DOHH2 (cell line): ENCODE data around the gene ANO10.

Source experiments
- H3F3A ChIP-seq: fragments of 200-600 bp; sonication (generic), shearing (Covaris generic); 2 replicates; pipeline ENCODE4 v1.6.0; 2016; ENCODE audit warnings: antibody characterized with exemption, mild to moderate bottlenecking; ENCODE audit not compliant: control insufficient read depth, insufficient read depth
- H3K27ac ChIP-seq: fragments of 200-600 bp; sonication (generic); 2 replicates; pipeline ENCODE4 v1.5.1; 2014; ENCODE audit warnings: low read depth, mild to moderate bottlenecking, low read length, moderate library complexity
- H3K27me3 ChIP-seq: fragments of 200-600 bp; sonication (generic); 2 replicates; pipeline ENCODE4 v1.6.1; 2014; ENCODE audit warnings: mild to moderate bottlenecking, low read length, mixed read lengths; ENCODE audit not compliant: control insufficient read depth
- H3K36me3 ChIP-seq: fragments of 200-600 bp; sonication (generic); 2 replicates; pipeline ENCODE4 v1.6.1; 2014; ENCODE audit warnings: mild to moderate bottlenecking, low read length, moderate library complexity, mixed read lengths; ENCODE audit not compliant: control insufficient read depth
- H3K4me1 ChIP-seq: fragments of 200-600 bp; sonication (generic); 2 replicates; pipeline ENCODE4 v1.6.1; 2014; ENCODE audit warnings: mild to moderate bottlenecking, low read length, mixed read lengths; ENCODE audit not compliant: control insufficient read depth
- H3K4me2 ChIP-seq: fragments of 200-600 bp; sonication (generic); 2 replicates; pipeline ENCODE4 v1.6.0; 2014; ENCODE audit warnings: mild to moderate bottlenecking, low read length, moderate library complexity
- H3K4me3 ChIP-seq: fragments of 200-600 bp; sonication (generic); 2 replicates; pipeline ENCODE4 v1.5.1; 2014; ENCODE audit warnings: mild to moderate bottlenecking, low read length, mixed read lengths
- H3K79me2 ChIP-seq: fragments of 200-600 bp; sonication (generic); 2 replicates; pipeline ENCODE4 v1.6.1; 2014; ENCODE audit warnings: mild to moderate bottlenecking, low read length, mixed read lengths; ENCODE audit not compliant: control insufficient read depth
- H3K9me2 ChIP-seq: fragments of 200-600 bp; sonication (generic); replicated peaks from 2 replicates; pipeline ENCODE4 v1.6.1; 2014; ENCODE audit warnings: mild to moderate bottlenecking, low read length, mixed read lengths; ENCODE audit not compliant: control insufficient read depth
- H3K9me3 ChIP-seq: fragments of 200-600 bp; sonication (generic); 2 replicates; pipeline ENCODE4 v1.6.1; 2014; ENCODE audit warnings: antibody characterized with exemption, low read length, mixed read lengths; ENCODE audit not compliant: control insufficient read depth, insufficient read depth
- H4K20me1 ChIP-seq: fragments of 200-600 bp; sonication (generic); 2 replicates; pipeline ENCODE4 v1.6.0; 2014; ENCODE audit warnings: low read depth, mild to moderate bottlenecking, antibody characterized with exemption, low read length, moderate library complexity; ENCODE audit not compliant: control insufficient read depth, insufficient read depth
- EZH2phosphoT487 ChIP-seq: fragments of 200-600 bp; sonication (generic); IDR thresholded peaks from 2 replicates; pipeline ENCODE4 v1.6.1; 2017; ENCODE audit warnings: borderline replicate concordance, mild to moderate bottlenecking, antibody characterized with exemption, low read length, moderate library complexity, mixed read lengths
- TF ChIP-seq, protein P1 (sequence below): fragments of 200-600 bp; sonication (generic); IDR thresholded peaks from one replicate; pipeline ENCODE4 v1.5.1; 2014; ENCODE audit warnings: antibody characterized with exemption, mild to moderate bottlenecking, low read depth, low read length; ENCODE audit not compliant: poor library complexity, severe bottlenecking

ANO10 gene

DNA sequence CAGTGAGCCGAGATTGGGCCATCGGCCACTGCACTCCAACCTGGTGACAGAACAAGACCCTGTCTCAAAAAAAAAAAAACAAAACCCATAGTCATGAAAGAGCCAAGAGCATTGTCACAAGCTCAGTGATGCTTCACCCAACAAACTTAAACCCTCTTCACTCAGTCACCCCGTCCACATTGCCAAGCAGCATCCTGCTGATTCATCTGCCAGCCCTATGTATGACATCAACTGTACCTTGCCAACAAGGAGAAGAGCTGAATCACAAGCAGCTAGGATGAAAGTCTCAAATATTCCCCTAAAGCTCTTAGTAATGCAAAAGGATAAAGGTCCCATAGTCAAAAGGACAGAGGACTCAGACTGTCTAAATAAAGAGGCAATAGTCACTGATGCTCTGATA, 90.0 kb downstream of the ANO10 start:
- Histone ChIP-seq H4K20me1 (no peaks in the 10 kb centered on the region), H3K27ac (no peak overlapping the region), H3K4me1 (no peaks in the 10 kb centered on the region), H3K4me2 (no peak overlapping the region), H3F3A (no peaks in the 10 kb centered on the region), H3K4me3 (no peak overlapping the region), H3K36me3 (no peaks in the 10 kb centered on the region), H3K27me3 (peaks cover 4% of the 10 kb centered on the region; the same call in 1 of the 2 replicates), H3K9me2 (no peaks in the 10 kb centered on the region), H3K79me2 (no peaks in the 10 kb centered on the region), H3K9me3 (no peaks in the 10 kb centered on the region)
- TF ChIP-seq, protein P1, sequence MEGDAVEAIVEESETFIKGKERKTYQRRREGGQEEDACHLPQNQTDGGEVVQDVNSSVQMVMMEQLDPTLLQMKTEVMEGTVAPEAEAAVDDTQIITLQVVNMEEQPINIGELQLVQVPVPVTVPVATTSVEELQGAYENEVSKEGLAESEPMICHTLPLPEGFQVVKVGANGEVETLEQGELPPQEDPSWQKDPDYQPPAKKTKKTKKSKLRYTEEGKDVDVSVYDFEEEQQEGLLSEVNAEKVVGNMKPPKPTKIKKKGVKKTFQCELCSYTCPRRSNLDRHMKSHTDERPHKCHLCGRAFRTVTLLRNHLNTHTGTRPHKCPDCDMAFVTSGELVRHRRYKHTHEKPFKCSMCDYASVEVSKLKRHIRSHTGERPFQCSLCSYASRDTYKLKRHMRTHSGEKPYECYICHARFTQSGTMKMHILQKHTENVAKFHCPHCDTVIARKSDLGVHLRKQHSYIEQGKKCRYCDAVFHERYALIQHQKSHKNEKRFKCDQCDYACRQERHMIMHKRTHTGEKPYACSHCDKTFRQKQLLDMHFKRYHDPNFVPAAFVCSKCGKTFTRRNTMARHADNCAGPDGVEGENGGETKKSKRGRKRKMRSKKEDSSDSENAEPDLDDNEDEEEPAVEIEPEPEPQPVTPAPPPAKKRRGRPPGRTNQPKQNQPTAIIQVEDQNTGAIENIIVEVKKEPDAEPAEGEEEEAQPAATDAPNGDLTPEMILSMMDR, result no peak
- no peak for TF ChIP-seq EZH2phosphoT487

DNA sequence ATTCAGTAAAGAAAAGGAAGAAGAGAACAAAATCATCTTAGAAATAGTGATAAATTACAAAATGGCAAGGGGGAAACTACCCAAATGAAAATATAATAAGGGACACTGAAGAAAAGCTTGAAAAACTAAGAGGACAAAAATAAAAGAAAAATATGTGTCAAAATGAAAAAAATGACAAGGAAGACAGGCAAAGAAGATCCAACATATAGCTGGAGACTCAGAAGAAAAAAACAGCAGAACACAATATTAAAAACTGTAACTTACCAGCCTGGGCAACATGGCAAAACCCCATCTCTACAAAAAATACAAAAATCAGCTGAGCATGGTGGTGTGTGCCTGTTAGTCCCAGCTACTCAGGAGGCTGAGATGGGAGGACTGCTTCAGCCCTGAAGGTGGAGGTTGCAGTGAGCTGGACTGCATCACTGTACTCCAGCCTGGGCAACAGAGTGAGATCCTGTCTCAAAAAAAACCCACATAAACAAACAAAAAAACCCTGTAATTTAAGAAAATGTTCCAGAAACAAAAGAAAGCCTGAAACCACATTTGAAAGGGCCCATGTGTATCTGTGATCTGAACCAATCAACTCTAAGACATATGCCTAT, 93.2 kb downstream of the ANO10 start:
- Histone ChIP-seq H3K4me3 (no peak overlapping the region), H3K36me3 (no peaks in the 10 kb centered on the region), H4K20me1 (no peaks in the 10 kb centered on the region), H3K9me3 (no peaks in the 10 kb centered on the region), H3K27ac (no peak overlapping the region), H3F3A (no peaks in the 10 kb centered on the region), H3K4me2 (no peak overlapping the region), H3K79me2 (no peaks in the 10 kb centered on the region), H3K9me2 (no peaks in the 10 kb centered on the region), H3K4me1 (no peaks in the 10 kb centered on the region), H3K27me3 (peaks cover 4% of the 10 kb centered on the region; the same call in 1 of the 2 replicates)
- TF ChIP-seq, protein P1, result no peak
- no peak for TF ChIP-seq EZH2phosphoT487

DNA sequence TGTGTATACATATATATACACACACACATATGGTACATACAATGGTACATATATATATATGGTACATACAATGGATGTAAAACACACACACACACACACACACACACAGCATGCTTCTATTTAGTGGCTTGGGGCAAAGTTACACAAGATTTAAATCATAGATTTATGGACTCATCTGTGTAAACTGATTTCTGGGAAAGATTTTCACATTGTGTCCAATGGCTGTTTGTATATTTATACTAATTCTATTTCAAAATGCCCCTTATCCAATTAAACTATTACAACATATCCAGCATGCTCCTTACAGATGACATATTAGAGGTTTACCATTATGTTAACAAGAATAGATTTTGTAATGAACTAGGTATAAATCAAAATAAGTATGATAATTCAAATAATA, 94.9 kb downstream of the ANO10 start:
- Histone ChIP-seq H3K9me2 (no peaks in the 10 kb centered on the region), H3K9me3 (no peaks in the 10 kb centered on the region), H3K4me1 (no peaks in the 10 kb centered on the region), H3K27ac (no peak overlapping the region), H3K36me3 (no peaks in the 10 kb centered on the region), H3K4me3 (no peak overlapping the region), H4K20me1 (no peaks in the 10 kb centered on the region), H3K4me2 (no peak overlapping the region), H3F3A (no peaks in the 10 kb centered on the region), H3K27me3 (peaks cover 4% of the 10 kb centered on the region; the same call in 1 of the 2 replicates), H3K79me2 (no peaks in the 10 kb centered on the region)
- TF ChIP-seq EZH2phosphoT487, result no peak
- TF ChIP-seq, protein P1, result no peak
